Limb (tissue), 2 donors: ENCODE data around the gene SLC22A14.
"Not testable (repeated sequence)": the region's sequence is repeated elsewhere in the genome, so short reads cannot be mapped to it uniquely, and the experiment has no call there.

Experiments
- DNase-seq, 2 donors: peaks; one replicate each; pipeline ENCODE4 v3.0.0-alpha.2; 2016; ENCODE audit errors: extremely low spot score in 2 of 2

SLC22A14 gene

GRCh38 chr3:38313263-38313662 is 31.2 kb downstream of the SLC22A14 start:
- no peak for DNase-seq

- DNase-seq = no peak
These were observed 31.6 kb downstream of the SLC22A14 start for GRCh38 chr3:38313695-38314094.

- no peak for DNase-seq
These were observed 32.1 kb downstream of the SLC22A14 start for GRCh38 chr3:38314112-38314763.

GRCh38 chr3:38314764-38315487 is 32.8 kb downstream of the SLC22A14 start:
- DNase-seq = no peak

GRCh38 chr3:38315488-38316230 is 33.6 kb downstream of the SLC22A14 start:
- no peak for DNase-seq

GRCh38 chr3:38316356-38317191 is 34.5 kb downstream of the SLC22A14 start:
- DNase-seq = no peak

GRCh38 chr3:38317192-38317759 is 35.2 kb downstream of the SLC22A14 start:
- DNase-seq = no peak

- no peak for DNase-seq
These were observed 36.9 kb downstream of the SLC22A14 start for GRCh38 chr3:38318766-38319671.

GRCh38 chr3:38320638-38321037 is 38.5 kb downstream of the SLC22A14 start:
- DNase-seq = not testable (repeated sequence)

GRCh38 chr3:38323060-38323459 is 41.0 kb downstream of the SLC22A14 start:
- no peak for DNase-seq

GRCh38 chr3:38325256-38325655 is 43.2 kb downstream of the SLC22A14 start:
- DNase-seq = no peak

GRCh38 chr3:38327335-38328009 is 45.4 kb downstream of the SLC22A14 start:
- DNase-seq = no peak

- no peak for DNase-seq
These were observed 49.3 kb downstream of the SLC22A14 start for GRCh38 chr3:38331257-38332022.

- no peak for DNase-seq
These were observed 50.1 kb downstream of the SLC22A14 start for GRCh38 chr3:38332201-38332600.

GRCh38 chr3:38334142-38335055 is 52.3 kb downstream of the SLC22A14 start:
- DNase-seq = no peak

GRCh38 chr3:38335263-38335662 is 53.2 kb downstream of the SLC22A14 start:
- DNase-seq = no peak

GRCh38 chr3:38337703-38338102 is 55.6 kb downstream of the SLC22A14 start:
- no peak for DNase-seq
